ENCODE measurements around the gene RNF113B. TPM values are rescaled to one million over a fixed set of nuclear protein-coding genes. Genes with fewer than 3 reads are reported as not detected.

Gene RNF113B
- polyA plus RNA-seq, 2 of the 4 experiments (the other 2 are of a cell fraction) = not detected

DNA sequence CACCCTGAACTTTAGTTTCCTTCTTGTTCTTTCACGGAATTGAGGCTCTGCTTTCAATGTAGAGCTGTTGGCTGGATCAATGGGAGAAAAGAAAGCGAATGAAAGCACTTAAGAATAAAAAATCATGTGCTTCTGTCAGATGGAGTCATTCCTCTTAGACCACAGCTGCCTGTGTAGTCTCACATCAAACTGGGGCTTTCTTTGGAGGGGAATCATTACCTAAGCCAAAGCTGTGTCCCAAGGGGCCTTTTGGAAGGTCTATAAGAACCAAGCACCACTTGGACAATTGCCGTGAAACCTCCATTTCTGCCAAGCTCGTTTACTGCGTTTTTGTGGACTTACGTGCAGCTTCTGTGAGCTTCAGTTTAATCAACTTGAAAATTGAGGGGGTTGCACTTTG is 44.2 kb upstream of the RNF113B start:
- POLR2A ChIA-PET = no interaction called here
- ATAC-seq (no peak), DNase-seq (ENCODE audit: low read depth in 1 of 2, low spot score in 1 of 2) (no peak), FAIRE-seq (no peak)
- 93% methylated on average over 6 of the region's 6 CpGs for WGBS (ENCODE audit: missing lambda C conversion rate)
- H3K4me1 ChIP-seq = no peaks in the 10 kb centered on the region
- CTCF ChIA-PET = no interaction called here
- TF ChIP-seq POLR2AphosphoS2 (conservative IDR thresholded peaks at IDR 0.05; ENCODE audit: low read length) (no peak), HOXB13 (CRISPR knock-in tag; IDR thresholded peaks at IDR 0.05; ENCODE audit: low read depth) (no peak), NPAS2 (CRISPR knock-in tag; IDR thresholded peaks at IDR 0.05; ENCODE audit: borderline replicate concordance) (no peak), CEBPB (IDR thresholded peaks at IDR 0.05) (no peak), RARB (CRISPR knock-in tag; IDR thresholded peaks at IDR 0.05) (no peak), TP53 (CRISPR knock-in tag; IDR thresholded peaks at IDR 0.05) (no peak), SREBF2 (IDR thresholded peaks at IDR 0.05) (no peak), MAZ (IDR thresholded peaks at IDR 0.05; ENCODE audit: borderline replicate concordance, low read depth, low read length) (no peak), FOSL2 (IDR thresholded peaks at IDR 0.05) (no peak), FOSL2 (CRISPR knock-in tag; IDR thresholded peaks at IDR 0.05) (no peak), CBX2 (IDR thresholded peaks at IDR 0.05; ENCODE audit: borderline replicate concordance, low read depth) (no peak), EP300 (IDR thresholded peaks at IDR 0.05) (no peak), RNF2 (IDR thresholded peaks at IDR 0.05; ENCODE audit: borderline replicate concordance, low read depth) (no peak), EHF (CRISPR knock-in tag; IDR thresholded peaks at IDR 0.05) (no peak), BHLHE40 (IDR thresholded peaks at IDR 0.05; ENCODE audit: low read depth, low read length) (no peak), ZFP36 (IDR thresholded peaks at IDR 0.05; ENCODE audit: borderline replicate concordance, partially characterized antibody) (no peak), E2F6 (IDR thresholded peaks at IDR 0.05; ENCODE audit: borderline replicate concordance, low read depth) (no peak), TFCP2L1 (CRISPR knock-in tag; IDR thresholded peaks at IDR 0.05) (no peak)
- TF ChIP-seq, protein P1, sequence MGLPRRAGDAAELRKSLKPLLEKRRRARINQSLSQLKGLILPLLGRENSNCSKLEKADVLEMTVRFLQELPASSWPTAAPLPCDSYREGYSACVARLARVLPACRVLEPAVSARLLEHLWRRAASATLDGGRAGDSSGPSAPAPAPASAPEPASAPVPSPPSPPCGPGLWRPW (IDR thresholded peaks at IDR 0.05) = no peak
- TF ChIP-seq, protein P2, sequence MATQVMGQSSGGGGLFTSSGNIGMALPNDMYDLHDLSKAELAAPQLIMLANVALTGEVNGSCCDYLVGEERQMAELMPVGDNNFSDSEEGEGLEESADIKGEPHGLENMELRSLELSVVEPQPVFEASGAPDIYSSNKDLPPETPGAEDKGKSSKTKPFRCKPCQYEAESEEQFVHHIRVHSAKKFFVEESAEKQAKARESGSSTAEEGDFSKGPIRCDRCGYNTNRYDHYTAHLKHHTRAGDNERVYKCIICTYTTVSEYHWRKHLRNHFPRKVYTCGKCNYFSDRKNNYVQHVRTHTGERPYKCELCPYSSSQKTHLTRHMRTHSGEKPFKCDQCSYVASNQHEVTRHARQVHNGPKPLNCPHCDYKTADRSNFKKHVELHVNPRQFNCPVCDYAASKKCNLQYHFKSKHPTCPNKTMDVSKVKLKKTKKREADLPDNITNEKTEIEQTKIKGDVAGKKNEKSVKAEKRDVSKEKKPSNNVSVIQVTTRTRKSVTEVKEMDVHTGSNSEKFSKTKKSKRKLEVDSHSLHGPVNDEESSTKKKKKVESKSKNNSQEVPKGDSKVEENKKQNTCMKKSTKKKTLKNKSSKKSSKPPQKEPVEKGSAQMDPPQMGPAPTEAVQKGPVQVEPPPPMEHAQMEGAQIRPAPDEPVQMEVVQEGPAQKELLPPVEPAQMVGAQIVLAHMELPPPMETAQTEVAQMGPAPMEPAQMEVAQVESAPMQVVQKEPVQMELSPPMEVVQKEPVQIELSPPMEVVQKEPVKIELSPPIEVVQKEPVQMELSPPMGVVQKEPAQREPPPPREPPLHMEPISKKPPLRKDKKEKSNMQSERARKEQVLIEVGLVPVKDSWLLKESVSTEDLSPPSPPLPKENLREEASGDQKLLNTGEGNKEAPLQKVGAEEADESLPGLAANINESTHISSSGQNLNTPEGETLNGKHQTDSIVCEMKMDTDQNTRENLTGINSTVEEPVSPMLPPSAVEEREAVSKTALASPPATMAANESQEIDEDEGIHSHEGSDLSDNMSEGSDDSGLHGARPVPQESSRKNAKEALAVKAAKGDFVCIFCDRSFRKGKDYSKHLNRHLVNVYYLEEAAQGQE (IDR thresholded peaks at IDR 0.05) = no peak
- TF ChIP-seq, protein P3, sequence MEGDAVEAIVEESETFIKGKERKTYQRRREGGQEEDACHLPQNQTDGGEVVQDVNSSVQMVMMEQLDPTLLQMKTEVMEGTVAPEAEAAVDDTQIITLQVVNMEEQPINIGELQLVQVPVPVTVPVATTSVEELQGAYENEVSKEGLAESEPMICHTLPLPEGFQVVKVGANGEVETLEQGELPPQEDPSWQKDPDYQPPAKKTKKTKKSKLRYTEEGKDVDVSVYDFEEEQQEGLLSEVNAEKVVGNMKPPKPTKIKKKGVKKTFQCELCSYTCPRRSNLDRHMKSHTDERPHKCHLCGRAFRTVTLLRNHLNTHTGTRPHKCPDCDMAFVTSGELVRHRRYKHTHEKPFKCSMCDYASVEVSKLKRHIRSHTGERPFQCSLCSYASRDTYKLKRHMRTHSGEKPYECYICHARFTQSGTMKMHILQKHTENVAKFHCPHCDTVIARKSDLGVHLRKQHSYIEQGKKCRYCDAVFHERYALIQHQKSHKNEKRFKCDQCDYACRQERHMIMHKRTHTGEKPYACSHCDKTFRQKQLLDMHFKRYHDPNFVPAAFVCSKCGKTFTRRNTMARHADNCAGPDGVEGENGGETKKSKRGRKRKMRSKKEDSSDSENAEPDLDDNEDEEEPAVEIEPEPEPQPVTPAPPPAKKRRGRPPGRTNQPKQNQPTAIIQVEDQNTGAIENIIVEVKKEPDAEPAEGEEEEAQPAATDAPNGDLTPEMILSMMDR (IDR thresholded peaks at IDR 0.05) = no peak
- no peaks in the 10 kb centered on the region for H3K9me3 ChIP-seq
- no peak overlapping the region for H3K27ac ChIP-seq
- H3K4me3 ChIP-seq = no peak overlapping the region
- no peak overlapping the region for H3K4me2 ChIP-seq

GRCh38 chr13:98220271-98220791 is 43.3 kb upstream of the RNF113B start:
- Histone ChIP-seq H3K9me3 (no peaks in the 10 kb centered on the region), H3K4me1 (no peaks in the 10 kb centered on the region), H3K4me2 (no peak overlapping the region), H3K4me3 (no peak overlapping the region), H3K27ac (no peak overlapping the region)
- ATAC-seq = no peak
- FAIRE-seq = no peak
- ChIA-PET CTCF (no interaction called here), POLR2A (no interaction called here)
- TF ChIP-seq JUN (IDR thresholded peaks at IDR 0.05) (no peak), PHF8 (IDR thresholded peaks at IDR 0.05; ENCODE audit: borderline replicate concordance, low read depth) (no peak), HOXB5 (CRISPR knock-in tag; IDR thresholded peaks at IDR 0.05) (no peak), SMC3 (IDR thresholded peaks at IDR 0.05) (no peak)
- no peak for DNase-seq (ENCODE audit: low read depth in 1 of 2, low spot score in 1 of 2)
- WGBS (ENCODE audit: missing lambda C conversion rate) = 92% methylated on average over 4 of the region's 4 CpGs
